GM12874 (cell line): Measurements from ENCODE around the gene NHS.

Experiments used
- TF ChIP-seq, protein P1 (sequence below): IDR thresholded peaks from 2 replicates; pipeline ENCODE4 v1.5.1; 2011; ENCODE audit warnings: low read depth, mild to moderate bottlenecking, control low read depth, low read length, moderate library complexity; ENCODE audit not compliant: insufficient read depth

The NHS gene

DNA sequence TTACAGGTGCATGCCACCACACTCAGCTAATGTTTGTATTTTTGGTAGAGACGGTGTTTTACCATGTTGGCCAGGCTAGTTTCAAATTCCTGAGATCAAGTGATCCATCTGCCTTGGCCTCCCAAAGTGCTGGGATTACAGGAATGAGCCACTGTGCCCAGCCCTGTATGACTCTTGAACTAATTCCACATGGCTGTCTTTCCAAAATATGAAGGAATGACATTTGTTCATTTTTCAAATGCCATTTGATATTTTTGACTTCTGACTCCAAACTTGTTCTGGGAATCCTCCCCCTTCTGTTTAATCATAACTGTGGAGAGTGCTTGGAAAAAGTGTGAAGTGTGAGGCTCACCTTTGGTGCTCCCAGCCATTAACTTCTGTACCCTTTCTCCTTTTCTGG is 119.2 kb downstream of the NHS start:
- TF ChIP-seq, protein P1, sequence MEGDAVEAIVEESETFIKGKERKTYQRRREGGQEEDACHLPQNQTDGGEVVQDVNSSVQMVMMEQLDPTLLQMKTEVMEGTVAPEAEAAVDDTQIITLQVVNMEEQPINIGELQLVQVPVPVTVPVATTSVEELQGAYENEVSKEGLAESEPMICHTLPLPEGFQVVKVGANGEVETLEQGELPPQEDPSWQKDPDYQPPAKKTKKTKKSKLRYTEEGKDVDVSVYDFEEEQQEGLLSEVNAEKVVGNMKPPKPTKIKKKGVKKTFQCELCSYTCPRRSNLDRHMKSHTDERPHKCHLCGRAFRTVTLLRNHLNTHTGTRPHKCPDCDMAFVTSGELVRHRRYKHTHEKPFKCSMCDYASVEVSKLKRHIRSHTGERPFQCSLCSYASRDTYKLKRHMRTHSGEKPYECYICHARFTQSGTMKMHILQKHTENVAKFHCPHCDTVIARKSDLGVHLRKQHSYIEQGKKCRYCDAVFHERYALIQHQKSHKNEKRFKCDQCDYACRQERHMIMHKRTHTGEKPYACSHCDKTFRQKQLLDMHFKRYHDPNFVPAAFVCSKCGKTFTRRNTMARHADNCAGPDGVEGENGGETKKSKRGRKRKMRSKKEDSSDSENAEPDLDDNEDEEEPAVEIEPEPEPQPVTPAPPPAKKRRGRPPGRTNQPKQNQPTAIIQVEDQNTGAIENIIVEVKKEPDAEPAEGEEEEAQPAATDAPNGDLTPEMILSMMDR: no peak

DNA sequence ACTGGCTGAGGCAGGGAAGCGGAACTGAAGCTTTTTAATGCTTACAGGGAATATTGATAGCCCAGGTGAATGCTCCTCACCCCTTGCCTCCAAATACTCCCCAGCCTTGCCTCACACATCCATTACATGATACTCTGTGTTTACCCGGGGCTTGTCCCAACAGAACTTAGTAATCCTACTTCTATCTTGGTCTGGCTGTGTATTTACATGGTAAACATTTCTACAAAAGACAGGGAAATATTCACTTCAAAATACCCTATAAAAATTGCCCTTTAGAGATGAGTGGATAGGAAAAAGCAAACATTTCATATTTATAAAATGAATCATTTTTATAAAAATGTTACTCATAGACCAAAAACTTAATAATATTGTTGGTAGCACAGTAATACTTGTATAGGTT is 120.1 kb downstream of the NHS start:
- TF ChIP-seq, protein P1: no peak

DNA sequence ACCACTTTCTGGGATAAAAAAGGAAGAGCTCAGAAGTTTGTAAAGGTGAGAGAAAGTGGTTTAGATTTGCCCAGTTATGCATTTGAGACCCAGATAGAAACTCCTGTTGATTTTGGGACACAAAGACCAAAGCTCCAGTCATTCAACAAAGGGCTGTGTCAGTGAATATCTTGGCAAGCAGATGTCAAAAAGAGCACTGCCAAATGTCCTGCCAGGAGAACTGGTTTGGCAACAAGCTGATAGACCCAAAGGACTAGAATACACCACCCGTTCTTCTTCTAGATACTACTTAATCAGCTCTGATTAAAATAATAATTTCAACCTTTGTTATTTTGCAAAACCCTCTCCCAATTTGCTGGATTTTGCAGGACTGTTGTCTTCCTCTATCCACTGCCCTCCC is 121.4 kb downstream of the NHS start:
- TF ChIP-seq, protein P1: no peak

DNA sequence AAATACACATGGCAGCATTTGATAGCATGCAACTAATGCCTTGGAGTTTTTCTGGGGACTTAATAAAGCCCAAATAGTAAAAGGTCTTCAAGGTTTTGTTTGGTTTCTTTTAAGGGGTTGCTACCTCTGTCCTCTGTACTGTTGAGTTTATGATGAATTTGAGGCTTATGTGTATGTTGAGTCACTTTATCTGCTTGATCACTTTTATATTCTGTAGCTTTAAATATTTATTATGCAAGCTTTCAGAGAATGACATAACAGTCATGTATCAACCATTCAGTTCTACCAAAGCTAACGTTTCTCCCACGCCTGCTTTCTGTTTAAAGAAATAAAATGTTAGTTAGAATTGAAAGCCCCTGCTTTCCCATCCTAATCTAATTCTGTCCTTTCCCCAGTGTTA is 122.2 kb downstream of the NHS start:
- TF ChIP-seq, protein P1: no peak

DNA sequence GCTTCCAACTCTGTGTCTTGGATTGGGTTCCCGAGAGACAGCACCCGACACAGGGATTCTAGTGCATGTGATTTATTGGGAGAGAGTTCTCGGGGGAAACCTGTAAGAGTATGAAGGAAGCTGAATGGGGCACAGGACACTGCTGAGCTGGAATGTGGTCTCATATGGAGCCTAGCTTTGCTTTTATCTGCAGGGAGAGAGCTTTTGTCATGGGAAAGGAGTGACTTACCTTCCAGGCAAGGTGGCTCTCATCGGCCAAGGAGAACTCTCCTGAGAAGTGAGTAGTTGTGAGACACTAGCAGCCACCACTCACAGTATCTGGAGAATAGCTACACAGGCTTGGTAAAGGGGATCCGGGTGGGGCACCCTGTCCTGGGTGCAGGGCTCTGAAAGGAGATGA is 124.5 kb downstream of the NHS start:
- TF ChIP-seq, protein P1: no peak

DNA sequence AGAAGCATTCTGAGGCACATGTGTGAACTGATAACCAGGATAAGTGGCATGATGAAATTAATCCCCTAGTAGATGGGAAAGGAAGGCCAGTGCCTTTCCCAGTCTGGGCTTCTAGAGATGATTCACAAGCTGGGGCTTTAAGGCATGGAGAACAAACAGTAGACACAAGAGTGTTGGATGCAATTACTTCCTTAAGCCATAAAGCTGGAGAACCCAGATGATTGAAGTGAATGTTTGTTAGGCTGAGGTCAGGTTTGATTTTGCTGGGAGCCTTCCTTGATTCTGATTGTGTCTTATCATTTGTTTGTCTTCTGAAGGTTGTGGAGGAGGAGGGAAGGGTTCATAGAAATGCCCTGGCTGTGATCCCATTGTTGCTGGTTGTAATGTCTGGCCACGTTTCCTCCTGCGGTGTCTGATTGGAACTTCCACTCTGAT is 125.2 kb downstream of the NHS start:
- TF ChIP-seq, protein P1: no peak

DNA sequence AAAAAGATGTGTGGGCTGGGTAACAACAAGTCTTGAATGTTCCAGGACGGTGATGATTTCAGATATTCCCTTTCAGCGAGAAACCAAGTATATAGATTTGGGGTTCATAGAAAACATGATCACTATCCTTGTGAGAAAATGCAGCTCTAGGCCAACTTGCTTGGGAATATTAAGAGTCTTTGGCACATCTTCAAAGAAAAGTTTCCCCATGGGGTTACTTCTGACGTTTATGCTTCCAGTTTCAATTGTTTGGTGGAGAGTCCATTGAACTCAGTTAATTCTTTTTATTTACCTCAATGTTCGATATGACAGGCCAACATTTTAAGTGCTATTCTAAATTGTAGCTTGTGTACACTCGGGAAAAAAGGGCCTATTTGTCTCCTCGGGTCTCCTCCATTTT is 126.7 kb downstream of the NHS start:
- TF ChIP-seq, protein P1: no peak

DNA sequence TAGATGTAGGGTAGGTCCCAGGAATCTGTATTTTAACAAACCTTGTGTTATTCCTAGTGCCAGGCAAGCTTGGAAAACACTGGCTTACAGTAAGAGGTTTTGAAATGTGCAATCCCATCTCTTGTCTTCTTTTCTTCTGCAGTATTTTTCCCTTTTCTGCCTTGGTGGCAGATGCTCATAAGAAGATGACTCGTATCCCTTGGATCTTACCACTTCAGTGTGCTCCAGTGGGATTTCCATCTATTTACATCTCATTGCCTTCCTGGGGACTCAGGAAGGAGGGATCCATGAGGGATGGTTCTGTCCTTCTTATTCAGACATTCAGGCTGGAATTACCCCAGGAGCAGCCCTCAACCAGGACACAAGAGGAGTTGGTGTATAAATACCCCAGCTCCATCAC is 136.6 kb downstream of the NHS start:
- TF ChIP-seq, protein P1: no peak
